Omental fat pad (tissue), 4 donors: Measurements from ENCODE around the gene C18orf63. TPM values are rescaled to one million over a fixed set of nuclear protein-coding genes. Genes with fewer than 3 reads are reported as not detected.
"Not testable (repeated sequence)": the region's sequence is repeated elsewhere in the genome, so short reads cannot be mapped to it uniquely, and the experiment has no call there.

Experiments
- ATAC-seq: fragments of 150-250 bp; one replicate; pipeline ENCODE4 v1.9.1; 2016; ENCODE audit warnings: mild to moderate bottlenecking, moderate library complexity; ENCODE audit not compliant: low FRiP score
- DNase-seq: peaks from one replicate; pipeline ENCODE4 v3.0.0-alpha.2; 2019; ENCODE audit warnings: low spot score
- CTCF ChIP-seq, 3 donors: fragments of 450-650 bp; IDR thresholded peaks; one replicate each; pipeline ENCODE4 v1.5.1; 2016 to 2017; ENCODE audit warnings: antibody characterized with exemption in 3 of 3, mild to moderate bottlenecking in 3 of 3, moderate library complexity in 2 of 3
- total RNA-seq, 4 donors: library from RNA; depleted of rRNA; stranded (reverse); fragments of >200 nt; gene quantifications; one replicate each; pipeline ENCODE4 v1.1.0, GENCODE V29; 2016

C18orf63 gene
- total RNA-seq, 4 donors from 2014 or later: not detected

GRCh38 chr18:74291472-74291770, 24.2 kb upstream of the C18orf63 start:
- TF ChIP-seq CTCF (IDR thresholded peaks at IDR 0.05): no peak
- ATAC-seq (no peak), DNase-seq (no peak)

GRCh38 chr18:74291771-74292540, 23.7 kb upstream of the C18orf63 start, which contains the start of gene CYB5A:
Gene CYB5A (minus strand): TSS chr18:74291963. CDS start chr18:74291875, 88 bp downstream.
- peak; percentile 98 for ATAC-seq
- TF ChIP-seq CTCF (IDR thresholded peaks at IDR 0.05): no peak
- peak; percentile 96 for DNase-seq

- no peak for TF ChIP-seq CTCF (IDR thresholded peaks at IDR 0.05)
- no peak for ATAC-seq
- DNase-seq: no peak
Measured at GRCh38 chr18:74292541-74292858, 23.1 kb upstream of the C18orf63 start.

- ATAC-seq, DNase-seq: not testable (repeated sequence)
Measured at GRCh38 chr18:74292982-74293381, 22.7 kb upstream of the C18orf63 start.

- ATAC-seq: no peak
- no peak for DNase-seq
- no peak for TF ChIP-seq CTCF (IDR thresholded peaks at IDR 0.05)
Measured at GRCh38 chr18:74294526-74294925, 21.1 kb upstream of the C18orf63 start.

- DNase-seq (no peak), ATAC-seq (no peak)
- no peak for TF ChIP-seq CTCF (IDR thresholded peaks at IDR 0.05)
Measured at GRCh38 chr18:74299162-74299561, 16.5 kb upstream of the C18orf63 start.

- no peak for DNase-seq
- no peak for TF ChIP-seq CTCF (IDR thresholded peaks at IDR 0.05)
- ATAC-seq: no peak
Measured at GRCh38 chr18:74299746-74300145, 15.9 kb upstream of the C18orf63 start.
